T47D (cell line): ENCODE data around the gene ERVV-1.

Experiments used
- DNase-seq, 2 experiments: peaks; one replicate each; pipeline versions ENCODE4 v3.0.0 to v3.0.0-alpha.2; 2011 to 2012; ENCODE audit warnings: low read depth in 1 of 2, low spot score in 1 of 2
- JUND ChIP-seq: IDR thresholded peaks from 2 replicates; pipeline ENCODE4 v1.6.1; 2012; ENCODE audit warnings: low read depth
- in situ Hi-C: cut with HindIII; loops from 2 replicates; pipeline ENCODE4 v1.10.0; 2016; ENCODE audit warnings: low sequenced_read_pairs, low pct_unique_long_range_greater_than_20kb

Gene ERVV-1

DNA sequence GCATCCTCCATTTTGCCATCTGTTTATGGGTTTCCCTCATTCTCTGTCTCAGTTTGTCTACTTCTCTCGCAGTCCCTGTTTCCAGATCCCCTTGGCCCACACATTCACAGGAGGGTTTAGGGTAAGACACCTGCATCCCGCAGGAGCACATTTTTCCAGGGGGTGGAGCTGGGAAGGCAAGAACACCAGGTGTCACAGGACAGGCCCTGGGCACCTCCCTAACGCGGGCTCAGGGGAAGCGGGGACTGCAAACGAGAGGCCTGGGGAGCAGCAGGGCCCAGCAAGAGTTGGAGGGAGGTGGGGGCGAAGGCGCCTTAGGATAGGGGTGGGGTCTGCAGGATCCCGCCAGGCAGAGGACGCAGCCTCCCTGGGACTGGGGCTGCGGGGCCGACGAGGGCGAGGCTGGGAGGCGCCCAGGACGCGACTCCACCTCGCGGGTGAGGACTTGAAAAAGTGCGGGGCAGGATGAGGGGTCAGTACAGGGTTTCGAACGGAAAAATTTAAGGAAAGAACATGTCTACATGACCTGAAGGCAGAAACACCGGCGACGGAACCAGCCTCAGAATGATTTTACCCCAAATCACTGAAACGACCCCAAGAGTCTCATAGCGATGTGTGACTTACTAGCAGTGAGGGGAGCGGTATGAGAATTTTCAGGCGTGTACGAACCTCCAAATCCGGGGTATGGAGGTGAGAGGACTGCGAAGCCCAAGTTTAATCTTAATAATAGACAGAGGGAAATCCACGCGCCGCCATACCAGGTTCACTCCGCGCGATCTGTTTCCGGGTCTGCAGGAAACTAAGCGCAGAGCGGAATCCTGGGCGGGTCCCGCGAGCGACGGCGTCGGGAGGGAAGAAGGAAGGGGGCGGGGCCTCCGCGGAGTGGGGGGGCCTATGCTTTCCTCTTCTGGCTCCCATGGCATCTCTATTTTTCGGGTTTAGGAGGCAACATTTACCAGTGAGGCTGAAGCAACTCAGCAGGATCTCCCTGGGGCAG, 23.7 kb downstream of the ERVV-1 start:
- in situ Hi-C loops, result no loop called here
- TF ChIP-seq JUND, result no peak

DNA sequence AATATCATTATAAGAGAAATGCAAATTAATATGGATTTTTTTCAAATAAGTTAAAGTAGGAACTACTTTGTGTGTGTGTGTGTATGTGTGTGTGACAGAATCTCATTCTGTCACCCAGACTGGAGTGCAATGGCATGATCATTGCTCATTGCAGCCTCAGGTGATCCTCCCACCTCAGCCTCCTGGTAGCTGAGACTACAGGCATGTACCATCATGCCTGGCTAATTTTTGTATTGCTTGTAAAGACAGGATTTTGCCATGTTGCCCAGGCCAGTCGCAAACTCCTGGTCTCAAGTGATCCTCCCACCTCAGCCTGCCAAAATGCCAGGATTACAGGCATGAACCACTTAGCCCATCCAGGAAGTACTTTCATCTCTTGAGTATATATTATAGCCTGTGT, 27.6 kb downstream of the ERVV-1 start:
- no peak for TF ChIP-seq JUND
- no peak for DNase-seq
- in situ Hi-C loops, result no loop called here

More for the DNA sequence above, 23.7 kb downstream of the ERVV-1 start:
- DNase-seq, result no peak

DNA sequence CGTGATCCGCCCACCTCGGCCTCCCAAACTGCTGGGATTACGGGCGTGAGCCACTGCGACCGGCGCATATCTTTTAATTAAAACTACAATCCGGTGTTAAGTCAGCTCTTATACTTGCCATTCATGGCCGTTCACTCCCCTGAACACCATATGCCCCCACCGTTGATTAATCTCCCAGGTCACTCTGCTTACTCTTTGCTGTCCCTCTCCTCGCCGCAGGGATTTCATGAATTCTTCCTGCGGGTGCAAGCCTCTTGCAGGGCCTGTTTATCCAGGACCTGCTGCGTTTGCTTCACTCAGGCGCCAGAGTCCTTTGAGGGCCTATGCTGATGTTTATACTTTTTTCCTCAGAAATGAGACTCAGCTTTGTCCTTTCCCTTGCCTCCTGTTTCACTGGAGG, 31.8 kb downstream of the ERVV-1 start:
- peak in 1 of 2 experiments; percentile 64 for DNase-seq
- TF ChIP-seq JUND, result no peak
- in situ Hi-C loops, result no loop called here

DNA sequence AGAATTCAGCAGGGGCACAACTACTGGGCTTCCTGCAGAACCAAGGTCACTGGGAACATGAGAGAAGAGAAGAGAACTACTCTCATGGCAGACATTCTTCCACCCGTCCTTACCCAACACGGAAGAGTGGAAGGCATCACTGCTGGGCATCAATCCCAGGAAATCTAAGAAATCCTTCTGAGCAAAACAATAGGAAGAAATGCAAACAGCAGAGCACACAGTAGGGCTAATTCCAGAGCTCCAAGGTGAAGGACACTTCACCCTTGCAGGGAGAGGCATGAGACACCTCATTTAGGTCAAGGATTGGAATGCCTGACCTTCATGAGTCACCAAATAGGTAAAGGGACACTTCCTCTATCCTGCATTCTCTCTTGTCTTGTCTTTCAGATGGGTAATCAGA, 33.7 kb downstream of the ERVV-1 start:
- no peak for TF ChIP-seq JUND
- in situ Hi-C loops, result no loop called here

DNA sequence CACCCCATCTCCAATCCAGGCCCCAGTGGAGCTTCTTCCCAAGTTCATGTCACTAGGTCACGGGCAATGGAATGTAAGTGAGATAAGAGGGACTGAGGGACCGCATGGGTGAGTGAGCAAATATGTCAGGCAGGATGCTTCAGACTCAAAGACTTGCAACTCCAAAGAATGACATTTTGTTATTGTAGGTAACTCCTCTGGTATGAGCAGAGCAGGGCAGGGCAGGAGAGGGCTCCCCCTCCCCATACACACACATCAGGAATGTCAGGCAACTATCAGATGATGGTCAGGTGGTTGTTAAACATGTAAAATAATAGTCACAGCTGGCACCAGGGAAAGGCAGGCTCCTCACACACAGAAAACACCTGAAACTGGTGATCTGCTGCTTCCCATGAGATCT, 41.4 kb downstream of the ERVV-1 start:
- no peak for TF ChIP-seq JUND
- in situ Hi-C loops, result no loop called here
- DNase-seq, result no peak

More for the DNA sequence above, 33.7 kb downstream of the ERVV-1 start:
- DNase-seq, result no peak

DNA sequence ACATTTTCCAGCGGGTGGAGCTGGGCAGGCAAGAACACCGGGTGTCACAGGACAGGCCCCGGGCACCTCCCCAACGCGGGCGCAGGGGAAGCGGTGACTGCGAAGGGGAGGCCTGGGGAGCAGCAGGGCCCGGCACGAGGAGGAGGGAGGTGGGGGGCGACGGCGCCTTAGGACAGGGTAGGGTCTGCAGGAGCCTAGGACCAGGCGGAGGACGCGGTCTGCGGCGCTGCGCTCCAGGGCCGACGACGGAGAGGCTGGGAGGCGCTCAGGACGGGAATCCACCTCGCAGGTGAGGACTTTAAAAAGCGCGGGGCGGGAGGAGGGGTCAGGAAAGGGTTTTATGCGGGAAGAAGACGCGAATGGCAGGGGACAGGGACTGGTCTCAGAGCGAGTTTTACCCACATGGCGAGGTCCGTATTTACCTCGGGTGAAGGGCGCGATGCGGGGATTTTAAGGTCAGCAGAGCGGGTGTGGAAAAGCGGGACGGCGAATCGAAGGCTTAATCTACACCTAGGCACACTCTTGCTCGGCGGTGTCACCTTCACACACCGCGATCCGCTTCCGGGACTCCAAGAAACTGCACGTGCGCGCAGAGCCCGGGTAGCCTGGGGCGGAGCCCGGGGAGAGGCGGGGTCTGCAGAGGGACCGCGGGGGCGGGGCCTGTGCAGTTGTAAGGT, 44.3 kb downstream of the ERVV-1 start:
- in situ Hi-C loops, result no loop called here
- TF ChIP-seq JUND, result no peak
- DNase-seq, result peak; percentile 13 to 66
